GM08714 (cell line): ENCODE data around the gene ITSN1.

Source experiments
- H3K4me3 ChIP-seq: fragments of 200-500 bp; sonication (Bioruptor generic); 2 replicates; pipeline ENCODE4 v1.5.1; 2014; ENCODE audit warnings: mild to moderate bottlenecking, low read length, inconsistent platforms
- ZNF274 ChIP-seq: IDR thresholded peaks from 2 replicates; pipeline ENCODE4 v1.6.1; 2012; ENCODE audit warnings: mild to moderate bottlenecking, low read depth, low read length

Gene ITSN1

GRCh38 chr21:33948096-33948950 is 306.0 kb downstream of the ITSN1 start:
- no peak overlapping the region; the same call in 1 of the 2 replicates for H3K4me3 ChIP-seq
- TF ChIP-seq ZNF274 = no peak

GRCh38 chr21:33948951-33949444 is 306.7 kb downstream of the ITSN1 start:
- TF ChIP-seq ZNF274 = no peak
- H3K4me3 ChIP-seq = no peak overlapping the region; the same call in 1 of the 2 replicates
